Adipocyte (in vitro differentiated cells): Measurements from ENCODE around the gene MTRR.

Experiments used
- DNase-seq: peaks from one replicate; pipeline ENCODE4 v3.0.0-alpha.2; 2015; ENCODE audit warnings: low read depth
- H3K27me3 ChIP-seq: replicated peaks from 2 replicates; pipeline ENCODE4 v1.7.0; 2013; ENCODE audit warnings: mild to moderate bottlenecking, low read length, moderate library complexity; ENCODE audit not compliant: control insufficient read depth, insufficient read depth
- H3K36me3 ChIP-seq: 2 replicates; pipeline ENCODE4 v1.7.0; 2013; ENCODE audit warnings: low read length, mild to moderate bottlenecking, moderate library complexity; ENCODE audit not compliant: control insufficient read depth, insufficient read depth, severe bottlenecking
- H3K4me1 ChIP-seq: 2 replicates; pipeline ENCODE4 v1.7.0; 2013; ENCODE audit warnings: mild to moderate bottlenecking, low read length, moderate library complexity; ENCODE audit not compliant: control insufficient read depth, insufficient read depth
- H3K4me3 ChIP-seq: 2 replicates; pipeline ENCODE4 v1.7.0; 2013; ENCODE audit warnings: mild to moderate bottlenecking, low read length, moderate library complexity
- H3K9ac ChIP-seq: 2 replicates; pipeline ENCODE4 v1.7.0; 2013; ENCODE audit warnings: mild to moderate bottlenecking, low read length, moderate library complexity
- H3K9me3 ChIP-seq: 2 replicates; pipeline ENCODE4 v1.7.0; 2013; ENCODE audit warnings: mild to moderate bottlenecking, low read length, moderate library complexity; ENCODE audit not compliant: control insufficient read depth

The MTRR gene

GRCh38 chr5:7846327-7846726 is 22.6 kb upstream of the MTRR start:
- Histone ChIP-seq H3K9me3 (no peaks in the 10 kb centered on the region), H3K27me3 (peaks cover 65% of the 10 kb centered on the region), H3K36me3 (no peaks in the 10 kb centered on the region), H3K4me1 (no peaks in the 10 kb centered on the region), H3K9ac (no peak overlapping the region), H3K4me3 (no peak overlapping the region)
- no peak for DNase-seq

- no peak overlapping the region for H3K9ac ChIP-seq
- H3K27me3 ChIP-seq = peaks cover 66% of the 10 kb centered on the region
- no peaks in the 10 kb centered on the region for H3K9me3 ChIP-seq
- peaks cover 9% of the 10 kb centered on the region for H3K4me1 ChIP-seq
- no peaks in the 10 kb centered on the region for H3K36me3 ChIP-seq
- no peak overlapping the region for H3K4me3 ChIP-seq
- no peak for DNase-seq
These were observed 20.7 kb upstream of the MTRR start for GRCh38 chr5:7848296-7848695.

GRCh38 chr5:7849681-7850394 is 19.1 kb upstream of the MTRR start:
- Histone ChIP-seq H3K27me3 (peaks cover 51% of the 10 kb centered on the region), H3K9ac (no peak overlapping the region), H3K9me3 (no peaks in the 10 kb centered on the region), H3K4me1 (peaks cover 9% of the 10 kb centered on the region), H3K4me3 (no peak overlapping the region), H3K36me3 (no peaks in the 10 kb centered on the region)
- DNase-seq = peak; percentile 27

- no peaks in the 10 kb centered on the region for H3K9me3 ChIP-seq
- peak; percentile 67 for DNase-seq
These were observed 18.3 kb upstream of the MTRR start, which contains the start of gene CFAP90 for GRCh38 chr5:7850395-7851239. Gene CFAP90, minus strand, starts transcription at chr5:7851133. Its CDS starts 112 bp downstream, at chr5:7851021.

GRCh38 chr5:7851240-7851592 is 17.7 kb upstream of the MTRR start:
- H3K27me3 ChIP-seq = peaks cover 39% of the 10 kb centered on the region
- peaks cover 9% of the 10 kb centered on the region for H3K4me1 ChIP-seq
- H3K9ac ChIP-seq = no peak overlapping the region
- no peaks in the 10 kb centered on the region for H3K36me3 ChIP-seq
- H3K9me3 ChIP-seq = no peaks in the 10 kb centered on the region
- no peak for DNase-seq
- no peak overlapping the region for H3K4me3 ChIP-seq

More at GRCh38 chr5:7850395-7851239, 18.3 kb upstream of the MTRR start, which contains the start of gene CFAP90:
- Histone ChIP-seq H3K9ac (no peak within 1 kb of the TSS), H3K27me3 (peaks cover 45% of the 10 kb centered on the region), H3K4me1 (peaks cover 9% of the 10 kb centered on the region), H3K4me3 (peak within 1 kb of the TSS; percentile 54), H3K36me3 (no peaks in the 10 kb centered on the region)

- Histone ChIP-seq H3K4me1 (peaks cover 9% of the 10 kb centered on the region), H3K4me3 (no peak overlapping the region), H3K9me3 (no peaks in the 10 kb centered on the region), H3K36me3 (no peaks in the 10 kb centered on the region), H3K9ac (no peak overlapping the region), H3K27me3 (peaks cover 34% of the 10 kb centered on the region)
- DNase-seq = no peak
These were observed 17.2 kb upstream of the MTRR start for GRCh38 chr5:7851617-7852289.

GRCh38 chr5:7852542-7852941 is 16.4 kb upstream of the MTRR start:
- DNase-seq = peak; percentile 29
- H3K9me3 ChIP-seq = no peaks in the 10 kb centered on the region
- H3K27me3 ChIP-seq = peaks cover 26% of the 10 kb centered on the region
- no peak overlapping the region for H3K4me3 ChIP-seq
- H3K9ac ChIP-seq = no peak overlapping the region
- H3K36me3 ChIP-seq = no peaks in the 10 kb centered on the region
- H3K4me1 ChIP-seq = peaks cover 9% of the 10 kb centered on the region

- H3K27me3 ChIP-seq = peaks cover 23% of the 10 kb centered on the region
- no peaks in the 10 kb centered on the region for H3K36me3 ChIP-seq
- no peak overlapping the region for H3K4me3 ChIP-seq
- H3K9me3 ChIP-seq = no peaks in the 10 kb centered on the region
- H3K9ac ChIP-seq = no peak overlapping the region
- H3K4me1 ChIP-seq = peaks cover 9% of the 10 kb centered on the region
- DNase-seq = no peak
These were observed 16.0 kb upstream of the MTRR start for GRCh38 chr5:7852988-7853387.

GRCh38 chr5:7855611-7856010 is 13.3 kb upstream of the MTRR start:
- Histone ChIP-seq H3K36me3 (peaks cover 18% of the 10 kb centered on the region), H3K4me3 (no peak overlapping the region), H3K4me1 (peaks cover 9% of the 10 kb centered on the region), H3K27me3 (peaks cover 6% of the 10 kb centered on the region), H3K9me3 (no peaks in the 10 kb centered on the region), H3K9ac (no peak overlapping the region)
- no peak for DNase-seq

GRCh38 chr5:7856855-7857254 is 12.1 kb upstream of the MTRR start:
- no peaks in the 10 kb centered on the region for H3K9me3 ChIP-seq

GRCh38 chr5:7857361-7857760 is 11.6 kb upstream of the MTRR start:
- no peak overlapping the region for H3K9ac ChIP-seq
- no peak overlapping the region for H3K4me3 ChIP-seq
- H3K4me1 ChIP-seq = peaks cover 7% of the 10 kb centered on the region
- H3K9me3 ChIP-seq = no peaks in the 10 kb centered on the region
- H3K27me3 ChIP-seq = no peaks in the 10 kb centered on the region
- no peak for DNase-seq
- H3K36me3 ChIP-seq = peaks cover 34% of the 10 kb centered on the region

More at GRCh38 chr5:7856855-7857254, 12.1 kb upstream of the MTRR start:
- H3K36me3 ChIP-seq = peaks cover 28% of the 10 kb centered on the region
- no peak overlapping the region for H3K4me3 ChIP-seq
- no peak overlapping the region for H3K9ac ChIP-seq
- H3K4me1 ChIP-seq = peaks cover 9% of the 10 kb centered on the region
- peak; percentile 62 for DNase-seq
- H3K27me3 ChIP-seq = no peaks in the 10 kb centered on the region
